Psoas muscle (tissue), 8 donors: ENCODE measurements around the gene FAM222B. TPM values are rescaled to one million over a fixed set of nuclear protein-coding genes. Genes with fewer than 3 reads are reported as not detected.

ENCODE experiments used
- ATAC-seq, 4 donors: fragments of 200-7000 bp; cut with Tn5 transposase; one replicate each; pipeline ENCODE4 v1.9.1; 2020; ENCODE audit warnings: moderate library complexity in 3 of 4, mild to moderate bottlenecking in 2 of 4
- DNase-seq, 2 donors: peaks; one replicate each; pipeline ENCODE4 v3.0.0-alpha.2; 2020
- H3K27ac ChIP-seq: fragments of 200-600 bp; one replicate; pipeline ENCODE4 v1.8.0; 2022
- H3K27me3 ChIP-seq, 3 donors: fragments of 200-600 bp in 1 of 3; one replicate each; pipeline versions ENCODE4 v1.6.1 to v1.8.0; 2013 to 2022; ENCODE audit warnings: low read length in 2 of 3, mild to moderate bottlenecking in 2 of 3, moderate library complexity in 1 of 3; ENCODE audit not compliant: insufficient read depth in 3 of 3
- H3K36me3 ChIP-seq, 2 donors: fragments of 200-600 bp in 1 of 2; one replicate each; pipeline versions ENCODE4 v1.6.1 to v1.8.0; 2013 to 2022; ENCODE audit warnings: low read depth in 1 of 2, mild to moderate bottlenecking in 1 of 2, moderate library complexity in 1 of 2; ENCODE audit not compliant: insufficient read depth in 1 of 2
- H3K4me1 ChIP-seq: fragments of 200-600 bp; one replicate; pipeline ENCODE4 v1.8.0; 2022
- H3K4me3 ChIP-seq: fragments of 200-600 bp; one replicate; pipeline ENCODE4 v1.8.0; 2022; ENCODE audit warnings: mild to moderate bottlenecking
- H3K9me3 ChIP-seq: fragments of 200-600 bp; one replicate; pipeline ENCODE4 v1.8.0; 2022
- WGBS, 3 donors: extraction: QIAGEN DNeasy Blood & Tissue Kit; methylation state at CpG; one replicate each; pipeline versions ENCODE4 v1.1.6 to v1.1.7; 2013; 5-methylcytosine and 5-hydroxymethylcytosine counted together
- intact Hi-C, 2 donors: fragments of 100-400 bp; cut with DNase I; formaldehyde crosslinking; loops; one replicate each; pipeline versions ENCODE4 v1.11.0 to v1.14.2; 2022
- polyA plus RNA-seq, 3 donors: library from polyadenylated mRNA; stranded (reverse); fragments of 200-250 nt; gene quantifications; one replicate each; pipeline ENCODE4 v1.2.3, GENCODE V29; 2013
- total RNA-seq, 4 donors: library from RNA; stranded (reverse); fragmentation: NEBNext Ultra II Directional in 2 of 4; extraction: Animal tissue kit (Norgen Biotek cat#: 25700) in 2 of 4; gene quantifications; one replicate each; pipeline versions ENCODE4 v1.2.1 to v1.2.4, GENCODE V29; 2021 to 2023
- TF ChIP-seq, protein P1 (sequence below): fragments of 200-600 bp; IDR thresholded peaks from one replicate; pipeline ENCODE4 v1.8.0; 2022; ENCODE audit warnings: antibody characterized with exemption
- donor health status: healthy with polysubstance abuse.
- donor health status: DM: no; HTN: no; CAD: no; lungs with moderate emphysema.
- donor health status: Bipolar disorder and iron deficiency.
- donor health status: healthy.
- donor health status: DM: yes; HTN: yes; CAD: no.
- donor health status: DM: no; HTN: no; CAD: no.
- donor health status: DM: no; HTN: no; CAD: no.
- donor health status: DM: yes; HTN: yes; CAD: no.

Gene FAM222B
- total and polyA plus RNA-seq, 7 donors: 22.4 to 66.2 (median 32.2) TPM

DNA sequence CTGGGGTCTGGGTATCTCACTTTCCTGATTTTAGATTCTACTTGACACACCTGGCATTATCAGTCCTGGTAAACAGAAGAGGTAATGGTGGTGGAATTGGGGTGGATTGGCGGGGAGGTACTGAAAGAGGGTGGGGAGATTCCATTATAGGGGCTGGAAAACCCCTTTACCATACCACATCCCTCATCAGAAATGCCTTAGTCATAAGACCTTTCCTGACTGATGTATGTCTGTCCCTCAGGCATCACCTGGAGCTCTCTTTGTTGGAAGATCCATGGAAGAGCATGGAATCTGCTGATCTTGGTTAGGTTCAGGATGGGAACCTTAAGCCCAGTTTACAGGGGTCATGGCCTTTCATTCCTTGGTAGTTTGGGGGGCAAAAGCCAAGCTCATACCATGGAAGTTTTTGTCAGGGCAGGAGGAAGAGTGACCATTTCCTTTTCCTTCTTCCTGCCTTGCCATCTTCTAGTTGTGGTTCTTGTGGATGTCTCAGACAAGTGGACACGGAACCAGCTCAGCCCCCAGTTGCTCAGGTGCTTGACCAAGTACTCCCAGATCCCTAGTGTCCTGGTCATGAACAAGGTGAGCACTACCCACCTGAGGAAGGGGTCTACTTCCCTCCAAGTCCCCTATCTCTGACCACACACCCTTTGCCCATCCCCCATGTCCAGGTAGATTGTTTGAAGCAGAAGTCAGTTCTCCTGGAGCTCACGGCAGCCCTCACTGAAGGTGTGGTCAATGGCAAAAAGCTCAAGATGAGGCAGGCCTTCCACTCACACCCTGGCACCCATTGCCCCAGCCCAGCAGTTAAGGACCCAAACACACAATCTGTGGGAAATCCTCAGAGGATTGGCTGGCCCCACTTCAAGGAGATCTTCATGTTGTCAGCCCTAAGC lies 15.6 kb upstream of the FAM222B start:
- no peak overlapping the region for H3K27ac ChIP-seq
- H3K4me3 ChIP-seq: no peak overlapping the region
- ATAC-seq: no peak
- 91% methylated on average over 3 of the region's 3 CpGs for WGBS, 3 donors
- no peaks in the 10 kb centered on the region for H3K9me3 ChIP-seq
- H3K4me1 ChIP-seq: peaks cover 11% of the 10 kb centered on the region
- no peaks in the 10 kb centered on the region for H3K27me3 ChIP-seq
- H3K36me3 ChIP-seq: peaks cover 10 to 58% of the 10 kb centered on the region in 2 donors
- intact Hi-C loops: loop anchor here (5.0 kb wide), 2 partner anchors 39 to 46 kb away; partner anchors contain the start of gene FLOT2 (in 2 of the 2)
- TF ChIP-seq, protein P1, sequence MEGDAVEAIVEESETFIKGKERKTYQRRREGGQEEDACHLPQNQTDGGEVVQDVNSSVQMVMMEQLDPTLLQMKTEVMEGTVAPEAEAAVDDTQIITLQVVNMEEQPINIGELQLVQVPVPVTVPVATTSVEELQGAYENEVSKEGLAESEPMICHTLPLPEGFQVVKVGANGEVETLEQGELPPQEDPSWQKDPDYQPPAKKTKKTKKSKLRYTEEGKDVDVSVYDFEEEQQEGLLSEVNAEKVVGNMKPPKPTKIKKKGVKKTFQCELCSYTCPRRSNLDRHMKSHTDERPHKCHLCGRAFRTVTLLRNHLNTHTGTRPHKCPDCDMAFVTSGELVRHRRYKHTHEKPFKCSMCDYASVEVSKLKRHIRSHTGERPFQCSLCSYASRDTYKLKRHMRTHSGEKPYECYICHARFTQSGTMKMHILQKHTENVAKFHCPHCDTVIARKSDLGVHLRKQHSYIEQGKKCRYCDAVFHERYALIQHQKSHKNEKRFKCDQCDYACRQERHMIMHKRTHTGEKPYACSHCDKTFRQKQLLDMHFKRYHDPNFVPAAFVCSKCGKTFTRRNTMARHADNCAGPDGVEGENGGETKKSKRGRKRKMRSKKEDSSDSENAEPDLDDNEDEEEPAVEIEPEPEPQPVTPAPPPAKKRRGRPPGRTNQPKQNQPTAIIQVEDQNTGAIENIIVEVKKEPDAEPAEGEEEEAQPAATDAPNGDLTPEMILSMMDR: no peak
- peak in 1 of 2 donors; percentile 14 for DNase-seq

DNA sequence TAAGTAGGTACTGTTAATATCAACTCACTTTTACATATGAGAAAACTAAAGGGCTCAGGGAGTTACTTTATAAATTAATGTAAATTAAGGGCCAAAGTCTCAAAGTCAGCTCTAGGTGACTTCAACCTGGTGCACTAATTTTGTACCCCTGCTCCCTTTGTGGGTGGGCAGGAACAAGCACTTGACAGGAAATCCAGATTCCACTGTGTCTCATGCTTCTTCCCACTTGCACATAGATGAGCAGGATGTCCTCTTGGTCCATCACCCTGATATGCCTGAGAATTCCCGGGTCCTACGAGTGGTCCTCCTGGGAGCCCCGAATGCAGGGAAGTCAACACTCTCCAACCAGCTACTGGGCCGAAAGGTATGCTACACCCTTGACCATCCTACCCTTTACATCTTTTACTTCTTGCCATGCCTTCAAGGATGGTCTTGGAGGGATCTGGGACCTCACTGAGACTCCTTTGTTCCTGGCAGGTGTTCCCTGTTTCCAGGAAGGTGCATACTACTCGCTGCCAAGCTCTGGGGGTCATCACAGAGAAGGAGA lies 13.5 kb upstream of the FAM222B start:
- Histone ChIP-seq H3K27me3 (no peaks in the 10 kb centered on the region), H3K27ac (no peak overlapping the region), H3K4me1 (peaks cover 11% of the 10 kb centered on the region), H3K9me3 (no peaks in the 10 kb centered on the region), H3K4me3 (peak overlapping the region; percentile 96), H3K36me3 (peaks cover 10 to 51% of the 10 kb centered on the region in 2 donors)
- intact Hi-C loops: loop anchor here (5.0 kb wide), 2 partner anchors 41 to 44 kb away; partner anchors contain the start of gene FLOT2 (in 2 of the 2)
- DNase-seq (no peak), ATAC-seq (no peak)
- 85 to 87% (median 87%) methylated on average over 5 of the region's 5 CpGs for WGBS, 3 donors
- TF ChIP-seq, protein P1: no peak

DNA sequence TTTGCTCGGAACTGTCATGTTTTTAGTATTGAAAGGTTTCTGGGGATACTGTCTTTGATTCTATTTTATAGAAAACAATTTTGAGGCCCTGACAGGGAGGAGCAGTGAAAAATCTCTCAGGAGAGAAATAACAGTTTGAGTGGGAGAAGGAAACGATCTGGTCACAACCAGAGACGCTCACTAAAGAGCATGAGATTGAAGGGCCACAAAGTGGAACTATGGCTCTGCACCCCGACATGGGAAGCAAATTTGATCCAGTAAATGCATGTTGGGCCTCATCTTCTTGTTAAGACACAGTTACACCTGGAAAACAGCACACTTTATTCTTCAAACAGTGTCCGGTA lies 12.7 kb upstream of the FAM222B start:
- ATAC-seq (no peak), DNase-seq (no peak)
- WGBS, 3 donors: 11 to 16% (median 13%) methylated on average over 5 of the region's 5 CpGs
- Histone ChIP-seq H3K27me3 (no peaks in the 10 kb centered on the region), H3K9me3 (no peaks in the 10 kb centered on the region), H3K4me3 (peak overlapping the region; percentile 96), H3K27ac (peak overlapping the region; percentile 86), H3K4me1 (peaks cover 11% of the 10 kb centered on the region), H3K36me3 (peaks cover 10 to 43% of the 10 kb centered on the region in 2 donors)
- TF ChIP-seq, protein P1: no peak
- intact Hi-C loops: loop anchor here (5.0 kb wide), 2 partner anchors 42 to 43 kb away; partner anchors contain the start of gene FLOT2 (in 2 of the 2)

DNA sequence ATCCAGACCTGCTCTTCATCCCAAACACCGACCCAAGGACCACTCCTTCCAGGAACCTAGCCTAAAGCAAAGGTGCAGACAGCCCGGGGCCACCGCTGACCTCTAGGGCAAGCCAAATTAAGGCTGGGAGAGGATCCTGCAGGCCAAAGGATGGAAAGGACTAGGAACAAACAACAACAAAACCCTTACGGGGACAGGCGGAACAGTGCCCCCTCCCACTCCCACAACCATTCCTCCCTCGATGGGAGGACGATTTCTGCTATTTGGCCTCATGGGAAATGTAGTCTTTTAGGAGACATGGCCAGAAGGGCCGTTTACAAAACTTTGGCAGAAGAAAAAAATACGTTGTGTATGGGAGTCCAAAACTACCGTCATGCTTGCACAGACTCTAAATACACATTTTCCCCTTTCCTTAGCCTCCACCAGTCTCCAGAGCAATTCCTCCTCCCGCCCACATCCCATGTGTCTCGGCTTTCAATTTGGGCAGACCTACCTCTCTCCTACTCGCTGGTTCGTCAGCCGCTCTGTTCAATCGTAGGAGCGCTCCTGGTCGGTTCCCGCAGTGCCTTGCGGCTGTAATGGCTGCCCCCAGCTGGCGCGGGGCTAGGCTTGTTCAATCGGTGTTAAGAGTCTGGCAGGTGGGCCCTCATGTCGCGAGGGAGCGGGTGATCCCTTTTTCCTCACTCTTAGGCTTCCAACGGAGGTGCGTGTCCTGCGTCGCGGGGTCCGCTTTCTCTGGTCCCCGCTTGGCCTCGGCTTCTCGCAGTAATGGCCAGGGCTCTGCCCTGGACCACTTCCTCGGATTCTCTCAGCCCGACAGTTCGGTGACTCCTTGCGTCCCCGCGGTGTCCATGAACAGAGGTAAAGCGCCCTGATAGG lies 12.1 kb upstream of the FAM222B start, which contains the start of gene ERAL1:
ERAL1 (plus strand) TSS at position 560 of the 879 bp plus-strand sequence; CDS start at position 579, 19 bp downstream.
- Histone ChIP-seq H3K4me1 (peaks cover 11% of the 10 kb centered on the region), H3K36me3 (peaks cover 10 to 37% of the 10 kb centered on the region in 2 donors), H3K4me3 (peak within 1 kb of the TSS; percentile 96), H3K9me3 (no peaks in the 10 kb centered on the region), H3K27me3 (no peaks in the 10 kb centered on the region), H3K27ac (peak within 1 kb of the TSS; percentile 86)
- ATAC-seq: peak; percentile 98 to 99 (median 99)
- intact Hi-C loops: loop anchor here (5.0 kb wide), 2 partner anchors 42 to 43 kb away; partner anchors contain the start of gene FLOT2 (in 2 of the 2)
- WGBS, 3 donors: 0 to 1% (median 0%) methylated on average over 42 of the region's 42 CpGs
- DNase-seq: peak; percentile 86 to 91
- TF ChIP-seq, protein P1: no peak
